WERI-Rb-1 (cell line): ENCODE results near the gene TIGAR.

Source experiments
- DNase-seq: peaks from one replicate; pipeline ENCODE4 v3.0.0-alpha.2; 2020
- H3K27ac ChIP-seq: fragments of 250-450 bp; sonication (Bioruptor Pico); 2 replicates; pipeline ENCODE4 v1.5.1; 2020; ENCODE audit warnings: mild to moderate bottlenecking, moderate library complexity
- H3K27me3 ChIP-seq: fragments of 250-450 bp; sonication (Bioruptor Pico); 2 replicates; pipeline ENCODE4 v1.5.1; 2021; ENCODE audit warnings: mild to moderate bottlenecking, low read depth, moderate library complexity; ENCODE audit not compliant: insufficient read depth, severe bottlenecking
- H3K36me3 ChIP-seq: fragments of 250-450 bp; sonication (Bioruptor Pico); 2 replicates; pipeline ENCODE4 v1.5.1; 2020; ENCODE audit warnings: mild to moderate bottlenecking, moderate library complexity
- H3K4me3 ChIP-seq: 2 replicates; pipeline ENCODE4 v1.5.1; 2011; ENCODE audit warnings: low read depth, mild to moderate bottlenecking, control low read depth, low read length
- H3K9me3 ChIP-seq: fragments of 250-450 bp; sonication (Bioruptor Pico); 2 replicates; pipeline ENCODE4 v1.5.1; 2021; ENCODE audit warnings: mild to moderate bottlenecking, moderate library complexity; ENCODE audit not compliant: severe bottlenecking
- CTCF ChIP-seq: IDR thresholded peaks from 2 replicates; pipeline ENCODE4 v1.5.1; 2011; ENCODE audit warnings: low read depth, mild to moderate bottlenecking, control low read depth, inconsistent platforms, low read length

TIGAR gene

GRCh38 chr12:4289998-4290790 lies 30.8 kb upstream of the TIGAR start:
- Histone ChIP-seq H3K36me3 (no peaks in the 10 kb centered on the region), H3K27ac (no peak overlapping the region), H3K9me3 (no peaks in the 10 kb centered on the region), H3K4me3 (no peak overlapping the region), H3K27me3 (no peaks in the 10 kb centered on the region)
- DNase-seq, result no peak
- TF ChIP-seq CTCF, result no peak

GRCh38 chr12:4292341-4293073 lies 28.5 kb upstream of the TIGAR start:
- Histone ChIP-seq H3K4me3 (no peak overlapping the region), H3K27ac (no peak overlapping the region), H3K9me3 (no peaks in the 10 kb centered on the region), H3K27me3 (no peaks in the 10 kb centered on the region), H3K36me3 (no peaks in the 10 kb centered on the region)
- DNase-seq, result no peak
- TF ChIP-seq CTCF, result no peak

- Histone ChIP-seq H3K9me3 (no peaks in the 10 kb centered on the region), H3K27ac (peak overlapping the region; percentile 83), H3K4me3 (no peak overlapping the region), H3K36me3 (no peaks in the 10 kb centered on the region), H3K27me3 (no peaks in the 10 kb centered on the region)
- DNase-seq, result no peak
- TF ChIP-seq CTCF, result no peak
Measured at GRCh38 chr12:4293299-4293965, 27.6 kb upstream of the TIGAR start.

GRCh38 chr12:4293966-4294505 lies 27.0 kb upstream of the TIGAR start:
- DNase-seq, result peak; percentile 82
- Histone ChIP-seq H3K36me3 (no peaks in the 10 kb centered on the region), H3K4me3 (no peak overlapping the region), H3K9me3 (no peaks in the 10 kb centered on the region), H3K27me3 (no peaks in the 10 kb centered on the region), H3K27ac (peak overlapping the region; percentile 83)
- TF ChIP-seq CTCF, result no peak

GRCh38 chr12:4296751-4297150 lies 24.3 kb upstream of the TIGAR start:
- no peaks in the 10 kb centered on the region for H3K36me3 ChIP-seq
- DNase-seq, result no peak
- no peak overlapping the region for H3K27ac ChIP-seq
- H3K4me3 ChIP-seq, result no peak overlapping the region
- no peaks in the 10 kb centered on the region for H3K9me3 ChIP-seq
- no peaks in the 10 kb centered on the region for H3K27me3 ChIP-seq
- no peak for TF ChIP-seq CTCF
